Measurements from ENCODE around the gene RAP1GDS1. TPM values are rescaled to one million over a fixed set of nuclear protein-coding genes. Genes with fewer than 3 reads are reported as not detected.

Gene RAP1GDS1
- total RNA-seq, 1 donor from 2014 or later, result 67.8 TPM

GRCh38 chr4:98480535-98480934 lies 219.4 kb downstream of the RAP1GDS1 start:
- H3K9me3 Mint-ChIP-seq (ENCODE audit: unreplicated experiment), result no peaks in the 10 kb centered on the region
- peaks cover 16% of the 10 kb centered on the region for H3K36me3 Mint-ChIP-seq (ENCODE audit: low read depth, unreplicated experiment)
- H3K4me3 Mint-ChIP-seq (ENCODE audit: unreplicated experiment), result no peak overlapping the region
- H3K4me1 Mint-ChIP-seq (ENCODE audit: unreplicated experiment), result no peaks in the 10 kb centered on the region
- TF ChIP-seq CTCF (IDR thresholded peaks at IDR 0.05; ENCODE audit: unreplicated experiment), result no peak
- H3K27ac Mint-ChIP-seq (ENCODE audit: unreplicated experiment), result no peak overlapping the region
- DNase-seq (ENCODE audit: low spot score), result no peak
- H3K27me3 Mint-ChIP-seq (ENCODE audit: unreplicated experiment), result no peaks in the 10 kb centered on the region

- Mint-ChIP-seq H3K36me3 (ENCODE audit: low read depth, unreplicated experiment) (peaks cover 13% of the 10 kb centered on the region), H3K4me1 (ENCODE audit: unreplicated experiment) (no peaks in the 10 kb centered on the region), H3K27ac (ENCODE audit: unreplicated experiment) (no peak overlapping the region), H3K9me3 (ENCODE audit: unreplicated experiment) (no peaks in the 10 kb centered on the region), H3K4me3 (ENCODE audit: unreplicated experiment) (no peak overlapping the region), H3K27me3 (ENCODE audit: unreplicated experiment) (no peaks in the 10 kb centered on the region)
- no peak for DNase-seq (ENCODE audit: low spot score)
- TF ChIP-seq CTCF (IDR thresholded peaks at IDR 0.05; ENCODE audit: unreplicated experiment), result no peak
Observed at GRCh38 chr4:98481167-98481566, 220.0 kb downstream of the RAP1GDS1 start.

GRCh38 chr4:98482503-98482846 lies 221.3 kb downstream of the RAP1GDS1 start:
- Mint-ChIP-seq H3K9me3 (ENCODE audit: unreplicated experiment) (no peaks in the 10 kb centered on the region), H3K27ac (ENCODE audit: unreplicated experiment) (no peak overlapping the region), H3K4me1 (ENCODE audit: unreplicated experiment) (no peaks in the 10 kb centered on the region), H3K27me3 (ENCODE audit: unreplicated experiment) (no peaks in the 10 kb centered on the region), H3K4me3 (ENCODE audit: unreplicated experiment) (no peak overlapping the region), H3K36me3 (ENCODE audit: low read depth, unreplicated experiment) (peaks cover 10% of the 10 kb centered on the region)
- no peak for DNase-seq (ENCODE audit: low spot score)
- TF ChIP-seq CTCF (IDR thresholded peaks at IDR 0.05; ENCODE audit: unreplicated experiment), result no peak

GRCh38 chr4:98482847-98483806 lies 221.9 kb downstream of the RAP1GDS1 start:
- H3K4me1 Mint-ChIP-seq (ENCODE audit: unreplicated experiment), result no peaks in the 10 kb centered on the region
- H3K9me3 Mint-ChIP-seq (ENCODE audit: unreplicated experiment), result no peaks in the 10 kb centered on the region
- no peak for TF ChIP-seq CTCF (IDR thresholded peaks at IDR 0.05; ENCODE audit: unreplicated experiment)
- no peak overlapping the region for H3K27ac Mint-ChIP-seq (ENCODE audit: unreplicated experiment)
- no peak for DNase-seq (ENCODE audit: low spot score)
- H3K27me3 Mint-ChIP-seq (ENCODE audit: unreplicated experiment), result no peaks in the 10 kb centered on the region
- peaks cover 9% of the 10 kb centered on the region for H3K36me3 Mint-ChIP-seq (ENCODE audit: low read depth, unreplicated experiment)
- H3K4me3 Mint-ChIP-seq (ENCODE audit: unreplicated experiment), result no peak overlapping the region

- no peaks in the 10 kb centered on the region for H3K4me1 Mint-ChIP-seq (ENCODE audit: unreplicated experiment)
- H3K9me3 Mint-ChIP-seq (ENCODE audit: unreplicated experiment), result no peaks in the 10 kb centered on the region
- TF ChIP-seq CTCF (IDR thresholded peaks at IDR 0.05; ENCODE audit: unreplicated experiment), result no peak
- DNase-seq (ENCODE audit: low spot score), result no peak
- no peak overlapping the region for H3K27ac Mint-ChIP-seq (ENCODE audit: unreplicated experiment)
- no peak overlapping the region for H3K4me3 Mint-ChIP-seq (ENCODE audit: unreplicated experiment)
- H3K36me3 Mint-ChIP-seq (ENCODE audit: low read depth, unreplicated experiment), result peaks cover under 1% of the 10 kb centered on the region
- no peaks in the 10 kb centered on the region for H3K27me3 Mint-ChIP-seq (ENCODE audit: unreplicated experiment)
Observed at GRCh38 chr4:98484031-98484430, 222.8 kb downstream of the RAP1GDS1 start.
